HepG2 (cell line): ENCODE data around the gene NCOA3. TPM values are rescaled to one million over a fixed set of nuclear protein-coding genes. Genes with fewer than 3 reads are reported as not detected.

Experiments used
- ARNTL ChIP-seq: sonication (generic); formaldehyde crosslinking; IDR thresholded peaks from 2 replicates; pipeline ENCODE4 v1.4.0; 2020; ENCODE audit warnings: mild to moderate bottlenecking, missing genetic modification reagents
- FOXA3 ChIP-seq: IDR thresholded peaks from 2 replicates; pipeline ENCODE4 v1.6.1; 2016; ENCODE audit warnings: missing genetic modification reagents, missing compliant biosample characterization
- GATAD2A ChIP-seq: IDR thresholded peaks from 2 replicates; pipeline ENCODE4 v1.6.1; 2016
- KDM2A ChIP-seq: sonication (generic); formaldehyde crosslinking; IDR thresholded peaks from 2 replicates; pipeline ENCODE4 v1.4.0; 2020; ENCODE audit warnings: low read depth, missing genetic modification reagents, borderline replicate concordance
- MIXL1 ChIP-seq: IDR thresholded peaks from 2 replicates; pipeline ENCODE4 v1.6.1; 2016
- RBAK ChIP-seq: sonication (generic); formaldehyde crosslinking; IDR thresholded peaks from 2 replicates; pipeline ENCODE4 v1.5.1; 2020; ENCODE audit warnings: mild to moderate bottlenecking, missing genetic modification reagents
- SKI ChIP-seq: fragments of 450-650 bp; IDR thresholded peaks from one replicate; pipeline ENCODE4 v1.6.1; 2018; ENCODE audit warnings: mild to moderate bottlenecking; ENCODE audit not compliant: partially characterized antibody
- SMYD3 ChIP-seq: sonication (generic); formaldehyde crosslinking; IDR thresholded peaks from 2 replicates; pipeline ENCODE4 v1.8.1; 2023; ENCODE audit warnings: mild to moderate bottlenecking, missing genetic modification reagents
- STAG1 ChIP-seq: sonication (generic); formaldehyde crosslinking; IDR thresholded peaks from 2 replicates; pipeline ENCODE4 v1.4.0; 2020; ENCODE audit warnings: missing genetic modification reagents
- STAT5B ChIP-seq: sonication (generic); formaldehyde crosslinking; IDR thresholded peaks from 2 replicates; pipeline ENCODE4 v1.4.0; 2020; ENCODE audit warnings: missing genetic modification reagents
- ZNF331 ChIP-seq: sonication (generic); formaldehyde crosslinking; IDR thresholded peaks from 2 replicates; pipeline ENCODE4 v1.4.0; 2020; ENCODE audit warnings: missing genetic modification reagents
- polyA plus RNA-seq, 8 experiments: library from polyadenylated mRNA; depleted of rRNA in 3 of 8; stranded (reverse) in 7 of 8; unstranded in 1 of 8; fragments of >200 nt; fragmentation: Illumina TruSeq in 4 of 8; extraction: Trizol in 4 of 8; gene quantifications; 2 replicates each; pipeline versions ENCODE4 v1.2.1 to v1.2.3, GENCODE V29; 2011 to 2016; ENCODE audit warnings: low read depth in 4 of 8, missing spikeins in 1 of 8, mixed read lengths in 1 of 8; ENCODE audit not compliant: insufficient read depth in 1 of 8
- total RNA-seq, 5 experiments: library from RNA; depleted of rRNA; stranded (reverse); fragments of >200 nt; fragmentation: Illumina TruSeq; extraction: Trizol; gene quantifications; 2 replicates each; pipeline ENCODE4 v1.2.3, GENCODE V29; 2016; ENCODE audit warnings: low read depth in 1 of 5
- TF ChIP-seq, protein P1 (sequence below): sonication (generic); formaldehyde crosslinking; IDR thresholded peaks from 2 replicates; pipeline ENCODE4 v1.5.0; 2020; ENCODE audit warnings: mild to moderate bottlenecking, missing genetic modification reagents
- TF ChIP-seq, protein P2 (sequence below): sonication (generic); formaldehyde crosslinking; IDR thresholded peaks from 2 replicates; pipeline ENCODE4 v1.4.0; 2020; ENCODE audit warnings: mild to moderate bottlenecking, missing genetic modification reagents
- TF ChIP-seq, protein P3 (sequence below): sonication (generic); formaldehyde crosslinking; IDR thresholded peaks from 2 replicates; pipeline ENCODE4 v1.4.0; 2020; ENCODE audit warnings: mild to moderate bottlenecking, missing genetic modification reagents, borderline replicate concordance

The NCOA3 gene
- total and polyA plus RNA-seq, 2 of the 13 experiments (the other 11 are each of a cell fraction or from before 2014, with no cell fraction given), result 35.0 to 56.8 TPM

DNA sequence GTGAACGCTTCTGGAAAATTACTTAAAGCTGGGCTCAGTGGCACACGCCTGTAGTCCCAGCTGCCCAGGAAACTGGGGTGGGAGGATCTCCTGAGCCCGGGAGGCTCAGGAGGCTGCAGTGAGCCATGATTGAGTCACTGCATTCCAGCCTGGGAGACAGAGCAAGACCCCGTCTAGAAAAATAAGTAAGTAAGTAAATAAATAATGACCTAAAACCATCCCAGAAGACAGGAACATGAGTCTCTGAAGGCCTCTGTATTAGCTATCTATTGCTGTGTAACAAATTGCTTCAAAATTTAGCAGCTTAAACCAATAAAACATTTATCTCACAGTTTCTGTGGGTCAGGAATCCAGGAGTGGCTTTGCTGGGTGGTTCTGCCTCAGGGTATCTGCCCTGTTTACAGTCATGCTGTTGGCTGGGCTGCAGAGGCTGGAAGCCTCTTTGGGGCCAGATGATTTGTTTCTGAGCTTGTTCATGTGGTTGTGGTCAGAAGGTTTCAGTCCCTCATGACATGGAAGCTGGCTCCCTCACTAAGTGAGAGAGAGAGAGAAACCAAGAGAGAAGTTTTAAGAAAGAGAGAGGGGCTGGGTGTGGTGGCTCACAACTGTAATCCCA, 48.4 kb upstream of the NCOA3 start (continued):
- 0 out of 2 replicates have a peak, but pooled peaks have one; percentile 12 for TF ChIP-seq KDM2A (CRISPR knock-in tag)
- TF ChIP-seq, protein P1, sequence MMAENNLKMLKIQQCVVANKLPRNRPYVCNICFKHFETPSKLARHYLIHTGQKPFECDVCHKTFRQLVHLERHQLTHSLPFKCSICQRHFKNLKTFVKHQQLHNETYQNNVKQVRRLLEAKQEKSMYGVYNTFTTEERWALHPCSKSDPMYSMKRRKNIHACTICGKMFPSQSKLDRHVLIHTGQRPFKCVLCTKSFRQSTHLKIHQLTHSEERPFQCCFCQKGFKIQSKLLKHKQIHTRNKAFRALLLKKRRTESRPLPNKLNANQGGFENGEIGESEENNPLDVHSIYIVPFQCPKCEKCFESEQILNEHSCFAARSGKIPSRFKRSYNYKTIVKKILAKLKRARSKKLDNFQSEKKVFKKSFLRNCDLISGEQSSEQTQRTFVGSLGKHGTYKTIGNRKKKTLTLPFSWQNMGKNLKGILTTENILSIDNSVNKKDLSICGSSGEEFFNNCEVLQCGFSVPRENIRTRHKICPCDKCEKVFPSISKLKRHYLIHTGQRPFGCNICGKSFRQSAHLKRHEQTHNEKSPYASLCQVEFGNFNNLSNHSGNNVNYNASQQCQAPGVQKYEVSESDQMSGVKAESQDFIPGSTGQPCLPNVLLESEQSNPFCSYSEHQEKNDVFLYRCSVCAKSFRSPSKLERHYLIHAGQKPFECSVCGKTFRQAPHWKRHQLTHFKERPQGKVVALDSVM (CRISPR knock-in tag), result peak; percentile 80
- TF ChIP-seq, protein P2, sequence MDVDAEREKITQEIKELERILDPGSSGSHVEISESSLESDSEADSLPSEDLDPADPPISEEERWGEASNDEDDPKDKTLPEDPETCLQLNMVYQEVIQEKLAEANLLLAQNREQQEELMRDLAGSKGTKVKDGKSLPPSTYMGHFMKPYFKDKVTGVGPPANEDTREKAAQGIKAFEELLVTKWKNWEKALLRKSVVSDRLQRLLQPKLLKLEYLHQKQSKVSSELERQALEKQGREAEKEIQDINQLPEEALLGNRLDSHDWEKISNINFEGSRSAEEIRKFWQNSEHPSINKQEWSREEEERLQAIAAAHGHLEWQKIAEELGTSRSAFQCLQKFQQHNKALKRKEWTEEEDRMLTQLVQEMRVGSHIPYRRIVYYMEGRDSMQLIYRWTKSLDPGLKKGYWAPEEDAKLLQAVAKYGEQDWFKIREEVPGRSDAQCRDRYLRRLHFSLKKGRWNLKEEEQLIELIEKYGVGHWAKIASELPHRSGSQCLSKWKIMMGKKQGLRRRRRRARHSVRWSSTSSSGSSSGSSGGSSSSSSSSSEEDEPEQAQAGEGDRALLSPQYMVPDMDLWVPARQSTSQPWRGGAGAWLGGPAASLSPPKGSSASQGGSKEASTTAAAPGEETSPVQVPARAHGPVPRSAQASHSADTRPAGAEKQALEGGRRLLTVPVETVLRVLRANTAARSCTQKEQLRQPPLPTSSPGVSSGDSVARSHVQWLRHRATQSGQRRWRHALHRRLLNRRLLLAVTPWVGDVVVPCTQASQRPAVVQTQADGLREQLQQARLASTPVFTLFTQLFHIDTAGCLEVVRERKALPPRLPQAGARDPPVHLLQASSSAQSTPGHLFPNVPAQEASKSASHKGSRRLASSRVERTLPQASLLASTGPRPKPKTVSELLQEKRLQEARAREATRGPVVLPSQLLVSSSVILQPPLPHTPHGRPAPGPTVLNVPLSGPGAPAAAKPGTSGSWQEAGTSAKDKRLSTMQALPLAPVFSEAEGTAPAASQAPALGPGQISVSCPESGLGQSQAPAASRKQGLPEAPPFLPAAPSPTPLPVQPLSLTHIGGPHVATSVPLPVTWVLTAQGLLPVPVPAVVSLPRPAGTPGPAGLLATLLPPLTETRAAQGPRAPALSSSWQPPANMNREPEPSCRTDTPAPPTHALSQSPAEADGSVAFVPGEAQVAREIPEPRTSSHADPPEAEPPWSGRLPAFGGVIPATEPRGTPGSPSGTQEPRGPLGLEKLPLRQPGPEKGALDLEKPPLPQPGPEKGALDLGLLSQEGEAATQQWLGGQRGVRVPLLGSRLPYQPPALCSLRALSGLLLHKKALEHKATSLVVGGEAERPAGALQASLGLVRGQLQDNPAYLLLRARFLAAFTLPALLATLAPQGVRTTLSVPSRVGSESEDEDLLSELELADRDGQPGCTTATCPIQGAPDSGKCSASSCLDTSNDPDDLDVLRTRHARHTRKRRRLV (CRISPR knock-in tag), result 0 out of 2 replicates have a peak, but pooled peaks have one; percentile 41
- peak; percentile 71 for TF ChIP-seq GATAD2A (CRISPR knock-in tag)
- TF ChIP-seq, protein P3, sequence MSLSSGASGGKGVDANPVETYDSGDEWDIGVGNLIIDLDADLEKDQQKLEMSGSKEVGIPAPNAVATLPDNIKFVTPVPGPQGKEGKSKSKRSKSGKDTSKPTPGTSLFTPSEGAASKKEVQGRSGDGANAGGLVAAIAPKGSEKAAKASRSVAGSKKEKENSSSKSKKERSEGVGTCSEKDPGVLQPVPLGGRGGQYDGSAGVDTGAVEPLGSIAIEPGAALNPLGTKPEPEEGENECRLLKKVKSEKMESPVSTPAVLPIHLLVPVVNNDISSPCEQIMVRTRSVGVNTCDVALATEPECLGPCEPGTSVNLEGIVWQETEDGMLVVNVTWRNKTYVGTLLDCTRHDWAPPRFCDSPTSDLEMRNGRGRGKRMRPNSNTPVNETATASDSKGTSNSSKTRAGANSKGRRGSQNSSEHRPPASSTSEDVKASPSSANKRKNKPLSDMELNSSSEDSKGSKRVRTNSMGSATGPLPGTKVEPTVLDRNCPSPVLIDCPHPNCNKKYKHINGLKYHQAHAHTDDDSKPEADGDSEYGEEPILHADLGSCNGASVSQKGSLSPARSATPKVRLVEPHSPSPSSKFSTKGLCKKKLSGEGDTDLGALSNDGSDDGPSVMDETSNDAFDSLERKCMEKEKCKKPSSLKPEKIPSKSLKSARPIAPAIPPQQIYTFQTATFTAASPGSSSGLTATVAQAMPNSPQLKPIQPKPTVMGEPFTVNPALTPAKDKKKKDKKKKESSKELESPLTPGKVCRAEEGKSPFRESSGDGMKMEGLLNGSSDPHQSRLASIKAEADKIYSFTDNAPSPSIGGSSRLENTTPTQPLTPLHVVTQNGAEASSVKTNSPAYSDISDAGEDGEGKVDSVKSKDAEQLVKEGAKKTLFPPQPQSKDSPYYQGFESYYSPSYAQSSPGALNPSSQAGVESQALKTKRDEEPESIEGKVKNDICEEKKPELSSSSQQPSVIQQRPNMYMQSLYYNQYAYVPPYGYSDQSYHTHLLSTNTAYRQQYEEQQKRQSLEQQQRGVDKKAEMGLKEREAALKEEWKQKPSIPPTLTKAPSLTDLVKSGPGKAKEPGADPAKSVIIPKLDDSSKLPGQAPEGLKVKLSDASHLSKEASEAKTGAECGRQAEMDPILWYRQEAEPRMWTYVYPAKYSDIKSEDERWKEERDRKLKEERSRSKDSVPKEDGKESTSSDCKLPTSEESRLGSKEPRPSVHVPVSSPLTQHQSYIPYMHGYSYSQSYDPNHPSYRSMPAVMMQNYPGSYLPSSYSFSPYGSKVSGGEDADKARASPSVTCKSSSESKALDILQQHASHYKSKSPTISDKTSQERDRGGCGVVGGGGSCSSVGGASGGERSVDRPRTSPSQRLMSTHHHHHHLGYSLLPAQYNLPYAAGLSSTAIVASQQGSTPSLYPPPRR (CRISPR knock-in tag), result peak; percentile 26; the same call in 1 of the 2 replicates
- 0 out of 2 replicates have a peak, but pooled peaks have one; percentile 27 for TF ChIP-seq SMYD3 (CRISPR knock-in tag)
- peak; percentile 97 for TF ChIP-seq RBAK (CRISPR knock-in tag)
- peak; percentile 36; the same call in 1 of the 2 replicates for TF ChIP-seq ZNF331
- peak; percentile 20 for TF ChIP-seq SKI
- TF ChIP-seq FOXA3 (CRISPR knock-in tag), result peak; percentile 46
- TF ChIP-seq ARNTL, result 0 out of 2 replicates have a peak, but pooled peaks have one; percentile 19
- 0 out of 2 replicates have a peak, but pooled peaks have one; percentile 14 for TF ChIP-seq STAG1 (CRISPR knock-in tag)
- no peak for TF ChIP-seq MIXL1 (CRISPR knock-in tag)
- no peak for TF ChIP-seq STAT5B (CRISPR knock-in tag)
